BJ (cell line): ENCODE results near the gene INPP5D. TPM values are rescaled to one million over a fixed set of nuclear protein-coding genes. Genes with fewer than 3 reads are reported as not detected.

ENCODE experiments used
- CTCF ChIA-PET: fragments of 350-600 bp; formaldehyde crosslinking; extraction: SDS; loops from one replicate; lab custom pipeline; 2021; ENCODE audit warnings: antibody characterized with exemption, inconsistent platforms; lab: Yijun Ruan, JAX
- POLR2A ChIA-PET: fragments of 300-600 bp; sonication (Branson Sonifier 250); formaldehyde crosslinking; extraction: SDS; loops from one replicate; lab custom pipeline; 2021; ENCODE audit warnings: antibody characterized with exemption; lab: Charles Lee
- DNase-seq: peaks from one replicate; pipeline ENCODE4 v3.0.0-alpha.2; 2011; ENCODE audit warnings: low read depth
- H3K27me3 ChIP-seq: 2 replicates; pipeline ENCODE4 v1.6.0; 2011; ENCODE audit warnings: low read length; ENCODE audit not compliant: control insufficient read depth, insufficient read depth
- H3K36me3 ChIP-seq: 2 replicates; pipeline ENCODE4 v1.5.1; 2011; ENCODE audit warnings: low read length; ENCODE audit not compliant: control insufficient read depth, insufficient read depth
- H3K4me3 ChIP-seq: 2 replicates; pipeline ENCODE4 v1.5.1; 2011; ENCODE audit warnings: low read depth, mild to moderate bottlenecking, control low read depth, low read length
- polyA plus RNA-seq: library from polyadenylated mRNA; depleted of rRNA; stranded (reverse); fragments of >200 nt; gene quantifications from 2 replicates; pipeline ENCODE4 v1.2.3, GENCODE V29; 2011
- TF ChIP-seq, protein P1 (sequence below): IDR thresholded peaks from 2 replicates; pipeline ENCODE4 v1.5.1; 2011; ENCODE audit warnings: low read depth, mild to moderate bottlenecking, control low read depth, inconsistent platforms, low read length, moderate library complexity; ENCODE audit not compliant: insufficient read depth

Gene INPP5D
- polyA plus RNA-seq, 1 experiment = 0.38 TPM

DNA sequence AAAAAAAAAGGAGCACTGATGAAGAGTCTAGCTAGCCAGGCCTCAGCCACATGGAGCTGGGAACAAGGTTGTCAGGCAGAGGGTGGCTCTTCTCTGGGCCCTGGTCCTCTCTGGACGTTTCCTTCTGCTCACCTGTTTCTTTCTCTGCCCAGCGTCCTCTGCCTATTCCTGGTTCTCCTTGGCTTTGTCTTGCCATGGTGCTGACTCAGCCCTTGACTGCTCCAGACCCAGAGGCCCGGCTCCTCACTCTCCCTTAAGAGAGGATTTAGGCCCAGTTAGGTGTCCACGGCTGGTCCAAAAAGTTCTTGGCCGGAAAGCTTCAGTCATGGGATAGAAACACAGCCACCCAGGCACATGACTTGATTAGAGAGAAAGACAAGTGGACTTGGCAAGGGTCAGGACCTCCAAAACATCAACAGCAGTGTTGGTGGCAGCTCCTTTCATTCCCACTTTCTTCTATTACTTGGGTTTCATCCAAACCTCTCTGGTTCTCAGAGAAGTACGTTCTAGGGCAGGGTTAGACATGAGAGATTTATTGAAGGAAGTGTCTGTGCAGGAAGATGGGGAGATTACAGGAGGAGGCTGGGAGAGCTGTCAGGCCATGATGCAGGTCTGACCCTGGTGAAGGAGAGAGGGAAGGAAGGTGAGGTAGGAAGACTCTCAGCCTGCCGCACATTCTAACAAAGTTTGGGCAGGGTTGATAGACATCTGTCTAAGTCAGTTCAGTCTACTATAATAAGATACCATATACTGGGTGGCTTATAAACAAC, 176.9 kb downstream of the INPP5D start:
- CTCF ChIA-PET = no interaction called here

DNA sequence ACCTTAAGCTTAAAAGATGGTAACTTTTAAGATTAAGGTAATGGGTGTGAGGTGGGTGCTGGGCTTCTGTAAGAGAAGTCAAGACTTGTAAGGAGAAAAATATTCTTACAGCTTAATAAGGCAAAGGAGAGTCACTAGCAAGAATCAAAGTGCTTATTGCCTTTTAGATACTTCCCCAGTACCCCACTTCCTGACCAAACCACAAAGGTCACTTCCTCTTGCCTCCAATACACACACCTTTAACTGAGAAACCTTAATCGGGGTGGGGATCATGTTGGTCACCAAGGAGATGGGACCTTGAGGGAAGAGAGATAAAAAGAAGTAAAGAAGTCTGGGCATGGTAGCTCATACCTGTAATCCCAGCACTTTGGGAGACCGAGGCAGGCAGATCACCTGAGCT, 180.8 kb downstream of the INPP5D start:
- Histone ChIP-seq H3K36me3 (no peaks in the 10 kb centered on the region), H3K4me3 (no peak overlapping the region), H3K27me3 (no peaks in the 10 kb centered on the region)
- ChIA-PET POLR2A (no interaction called here), CTCF (interaction anchor here (0.7 kb wide), 1 partner anchor 187 kb away, joined by 3 read pairs; no protein-coding TSS in a partner anchor)
- TF ChIP-seq, protein P1, sequence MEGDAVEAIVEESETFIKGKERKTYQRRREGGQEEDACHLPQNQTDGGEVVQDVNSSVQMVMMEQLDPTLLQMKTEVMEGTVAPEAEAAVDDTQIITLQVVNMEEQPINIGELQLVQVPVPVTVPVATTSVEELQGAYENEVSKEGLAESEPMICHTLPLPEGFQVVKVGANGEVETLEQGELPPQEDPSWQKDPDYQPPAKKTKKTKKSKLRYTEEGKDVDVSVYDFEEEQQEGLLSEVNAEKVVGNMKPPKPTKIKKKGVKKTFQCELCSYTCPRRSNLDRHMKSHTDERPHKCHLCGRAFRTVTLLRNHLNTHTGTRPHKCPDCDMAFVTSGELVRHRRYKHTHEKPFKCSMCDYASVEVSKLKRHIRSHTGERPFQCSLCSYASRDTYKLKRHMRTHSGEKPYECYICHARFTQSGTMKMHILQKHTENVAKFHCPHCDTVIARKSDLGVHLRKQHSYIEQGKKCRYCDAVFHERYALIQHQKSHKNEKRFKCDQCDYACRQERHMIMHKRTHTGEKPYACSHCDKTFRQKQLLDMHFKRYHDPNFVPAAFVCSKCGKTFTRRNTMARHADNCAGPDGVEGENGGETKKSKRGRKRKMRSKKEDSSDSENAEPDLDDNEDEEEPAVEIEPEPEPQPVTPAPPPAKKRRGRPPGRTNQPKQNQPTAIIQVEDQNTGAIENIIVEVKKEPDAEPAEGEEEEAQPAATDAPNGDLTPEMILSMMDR = no peak
- DNase-seq = no peak

More for the DNA sequence above, 176.9 kb downstream of the INPP5D start:
- Histone ChIP-seq H3K27me3 (peaks cover 3% of the 10 kb centered on the region; the same call in 1 of the 2 replicates), H3K36me3 (no peaks in the 10 kb centered on the region), H3K4me3 (no peak overlapping the region)
- TF ChIP-seq, protein P1 = no peak
- POLR2A ChIA-PET = no interaction called here
- no peak for DNase-seq

DNA sequence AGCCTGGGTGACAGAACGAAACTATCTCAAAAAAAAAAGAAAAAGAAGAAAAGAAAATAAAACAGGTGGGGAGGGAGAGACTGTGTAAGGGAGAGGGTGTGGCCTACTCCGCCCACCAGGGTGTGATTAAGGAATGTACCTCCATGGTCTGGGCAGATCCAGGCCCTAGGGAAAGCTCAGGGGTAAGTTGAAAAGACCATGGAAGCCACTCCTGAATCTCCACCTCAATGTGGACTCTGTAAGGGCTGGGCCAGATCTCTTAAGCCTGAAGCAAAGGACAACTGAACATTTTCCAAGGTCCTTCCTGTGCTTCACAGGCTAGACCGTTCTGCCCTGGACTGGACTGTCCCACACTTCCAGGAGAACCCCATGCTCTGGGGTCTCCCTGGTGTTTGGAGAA, 181.7 kb downstream of the INPP5D start:
- no peaks in the 10 kb centered on the region for H3K36me3 ChIP-seq
- no peak overlapping the region for H3K4me3 ChIP-seq
- CTCF ChIA-PET = interaction anchor here (0.5 to 1.2 kb wide), 2 partner anchors 9 to 171 kb away, joined by 3 to 5 read pairs; no protein-coding TSS in a partner anchor
- no peaks in the 10 kb centered on the region for H3K27me3 ChIP-seq
- DNase-seq = no peak
- POLR2A ChIA-PET = no interaction called here
- TF ChIP-seq, protein P1 = no peak

DNA sequence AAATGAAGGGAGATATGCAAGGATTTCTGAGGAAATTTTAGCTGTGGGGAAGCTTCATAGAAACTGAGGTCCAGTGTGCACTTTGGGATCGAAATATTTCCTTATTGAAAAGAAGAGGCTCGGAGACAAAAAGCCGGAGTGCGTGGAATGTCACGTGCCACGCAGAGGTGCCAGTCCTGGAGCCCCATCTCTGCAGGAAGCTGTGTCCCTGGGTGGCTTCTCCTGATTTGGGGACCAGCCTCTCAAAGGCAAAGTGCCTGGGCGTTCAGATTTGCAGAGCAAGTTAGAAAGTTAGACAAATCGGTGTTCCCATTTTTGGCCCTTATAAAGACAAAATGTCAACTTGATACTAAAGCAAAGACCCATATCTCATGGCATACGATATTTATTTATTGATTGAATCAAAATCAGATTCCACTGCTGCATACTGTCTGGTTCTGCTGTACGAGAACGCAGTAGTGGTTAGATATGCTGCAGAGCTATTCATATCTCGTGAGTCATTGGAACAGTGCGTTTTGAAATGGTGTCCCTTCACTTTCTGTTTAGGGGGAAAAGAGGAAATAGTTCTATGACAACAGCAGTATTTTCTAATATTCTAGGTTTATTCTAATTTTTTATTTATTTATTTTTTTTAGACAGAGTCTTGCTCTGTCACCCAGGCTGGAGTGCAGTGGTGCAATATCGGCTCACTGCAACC, 182.2 kb downstream of the INPP5D start:
- DNase-seq = no peak
- CTCF ChIA-PET = interaction anchor here (1.2 kb wide), 1 partner anchor 8 kb away, joined by 5 read pairs; no protein-coding TSS in a partner anchor
- Histone ChIP-seq H3K27me3 (no peaks in the 10 kb centered on the region), H3K4me3 (no peak overlapping the region), H3K36me3 (no peaks in the 10 kb centered on the region)
- POLR2A ChIA-PET = no interaction called here
- TF ChIP-seq, protein P1 = no peak

DNA sequence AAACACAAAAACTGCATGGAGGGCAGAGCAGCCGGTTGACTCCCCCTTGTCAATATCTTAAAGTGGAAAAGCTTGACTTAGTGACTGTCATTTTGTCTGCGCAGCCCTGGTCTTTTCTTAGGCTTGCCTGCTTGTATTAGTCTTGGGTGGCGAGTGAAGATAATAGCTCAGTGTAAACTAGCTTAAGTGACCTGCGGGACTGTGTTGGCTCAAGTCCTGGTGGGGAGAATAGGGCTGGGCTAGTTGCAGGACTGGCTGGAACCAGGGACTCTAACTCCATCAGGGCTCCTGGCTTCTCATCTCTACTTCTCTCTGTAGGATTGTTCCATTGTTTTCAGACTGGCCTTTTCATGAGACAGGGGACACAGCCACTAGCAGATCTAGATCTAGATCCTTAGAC, 183.2 kb downstream of the INPP5D start:
- Histone ChIP-seq H3K36me3 (no peaks in the 10 kb centered on the region), H3K4me3 (no peak overlapping the region), H3K27me3 (no peaks in the 10 kb centered on the region)
- TF ChIP-seq, protein P1 = no peak
- DNase-seq = no peak
- ChIA-PET CTCF (no interaction called here), POLR2A (no interaction called here)
